ENCODE data around the gene RABEP2. TPM values are rescaled to one million over a fixed set of nuclear protein-coding genes. Genes with fewer than 3 reads are reported as not detected.

RABEP2 gene
- total RNA-seq, 4 donors from 2014 or later: 18.9 to 30.2 (median 24.9) TPM

GRCh38 chr16:28904828-28905227, 20.2 kb downstream of the RABEP2 start:
- Histone ChIP-seq H3K27ac (no peak overlapping the region), H3K4me3 (no peak overlapping the region), H3K36me3 (peaks cover 0 to 60% of the 10 kb centered on the region in 2 donors), H3K4me1 (no peaks in the 10 kb centered on the region), H3K27me3 (no peaks in the 10 kb centered on the region), H3K9me3 (no peaks in the 10 kb centered on the region)
- WGBS, 2 donors (ENCODE audit: low coverage in 1 of 2): no CpG with 5 or more reads among the region's 16 CpGs
- TF ChIP-seq EP300 (IDR thresholded peaks at IDR 0.05): no peak
- no peak for TF ChIP-seq POLR2A (IDR thresholded peaks at IDR 0.05)
- TF ChIP-seq CTCF (IDR thresholded peaks at IDR 0.05): no peak
- no peak for ATAC-seq

- no peak for ATAC-seq
- no peak overlapping the region for H3K4me3 ChIP-seq
- H3K27ac ChIP-seq: no peak overlapping the region
- TF ChIP-seq CTCF (IDR thresholded peaks at IDR 0.05) (no peak), POLR2AphosphoS5 (IDR thresholded peaks at IDR 0.05) (no peak), POLR2A (IDR thresholded peaks at IDR 0.05) (no peak), EP300 (IDR thresholded peaks at IDR 0.05) (no peak)
- peaks cover 0 to 56% of the 10 kb centered on the region in 2 donors for H3K36me3 ChIP-seq
- no peaks in the 10 kb centered on the region for H3K27me3 ChIP-seq
- H3K9me3 ChIP-seq: no peaks in the 10 kb centered on the region
- H3K4me1 ChIP-seq: no peaks in the 10 kb centered on the region
- no CpG with 5 or more reads among the region's 14 CpGs for WGBS, 2 donors (ENCODE audit: low coverage in 1 of 2)
Observed at GRCh38 chr16:28904363-28904762, 20.7 kb downstream of the RABEP2 start.

- no peak for TF ChIP-seq CTCF (IDR thresholded peaks at IDR 0.05)
- TF ChIP-seq POLR2A (IDR thresholded peaks at IDR 0.05): no peak
- TF ChIP-seq POLR2AphosphoS5 (IDR thresholded peaks at IDR 0.05): no peak
- TF ChIP-seq EP300 (IDR thresholded peaks at IDR 0.05): no peak
- Histone ChIP-seq H3K4me3 (no peak overlapping the region), H3K27me3 (no peaks in the 10 kb centered on the region), H3K4me1 (no peaks in the 10 kb centered on the region), H3K27ac (no peak overlapping the region), H3K9me3 (no peaks in the 10 kb centered on the region), H3K36me3 (peaks cover 0 to 48% of the 10 kb centered on the region in 2 donors)
- WGBS, 2 donors (ENCODE audit: low coverage in 1 of 2): 82 to 89% methylated on average over 9 to 12 of the region's 29 CpGs
- no peak for ATAC-seq
Observed at GRCh38 chr16:28903344-28904042, 21.5 kb downstream of the RABEP2 start.

- Histone ChIP-seq H3K36me3 (peaks cover 0 to 42% of the 10 kb centered on the region in 2 donors), H3K27me3 (no peaks in the 10 kb centered on the region), H3K4me1 (no peaks in the 10 kb centered on the region), H3K4me3 (no peak overlapping the region), H3K27ac (no peak overlapping the region), H3K9me3 (no peaks in the 10 kb centered on the region)
- WGBS, 2 donors (ENCODE audit: low coverage in 1 of 2): 60 to 68% methylated on average over 3 to 4 of the region's 11 CpGs
- no peak for TF ChIP-seq EP300 (IDR thresholded peaks at IDR 0.05)
- TF ChIP-seq POLR2A (IDR thresholded peaks at IDR 0.05): no peak
- no peak for TF ChIP-seq POLR2AphosphoS5 (IDR thresholded peaks at IDR 0.05)
- no peak for TF ChIP-seq CTCF (IDR thresholded peaks at IDR 0.05)
- ATAC-seq: no peak
Observed at GRCh38 chr16:28902909-28903308, 22.1 kb downstream of the RABEP2 start.

- no peak for ATAC-seq
- WGBS, 2 donors (ENCODE audit: low coverage in 1 of 2): 88 to 95% methylated on average over 3 to 4 of the region's 15 CpGs
- TF ChIP-seq CTCF (IDR thresholded peaks at IDR 0.05) (no peak), POLR2A (IDR thresholded peaks at IDR 0.05) (no peak), POLR2AphosphoS5 (IDR thresholded peaks at IDR 0.05) (no peak), EP300 (IDR thresholded peaks at IDR 0.05) (no peak)
- H3K36me3 ChIP-seq: peaks cover 0 to 31% of the 10 kb centered on the region in 2 donors
- no peaks in the 10 kb centered on the region for H3K27me3 ChIP-seq
- no peak overlapping the region for H3K27ac ChIP-seq
- H3K9me3 ChIP-seq: no peaks in the 10 kb centered on the region
- no peak overlapping the region for H3K4me3 ChIP-seq
- H3K4me1 ChIP-seq: no peaks in the 10 kb centered on the region
Observed at GRCh38 chr16:28901862-28902261, 23.2 kb downstream of the RABEP2 start.

All from gastroesophageal sphincter (tissue), 4 donors.